NCI-H446 treated with DMSO at 0.1 percent for 48 hours (cell line): ENCODE results near the gene SLC4A9.
A peak's percentile ranks its signal among the peaks of the same experiment; 100 is the strongest.
"Not testable (repeated sequence)": the region's sequence is repeated elsewhere in the genome, so short reads cannot be mapped to it uniquely, and the experiment has no call there.

Experiments
- DNase-seq: peaks from one replicate; lab custom pipeline; 2025; lab: John Stamatoyannopoulos, UW

Gene SLC4A9

DNA sequence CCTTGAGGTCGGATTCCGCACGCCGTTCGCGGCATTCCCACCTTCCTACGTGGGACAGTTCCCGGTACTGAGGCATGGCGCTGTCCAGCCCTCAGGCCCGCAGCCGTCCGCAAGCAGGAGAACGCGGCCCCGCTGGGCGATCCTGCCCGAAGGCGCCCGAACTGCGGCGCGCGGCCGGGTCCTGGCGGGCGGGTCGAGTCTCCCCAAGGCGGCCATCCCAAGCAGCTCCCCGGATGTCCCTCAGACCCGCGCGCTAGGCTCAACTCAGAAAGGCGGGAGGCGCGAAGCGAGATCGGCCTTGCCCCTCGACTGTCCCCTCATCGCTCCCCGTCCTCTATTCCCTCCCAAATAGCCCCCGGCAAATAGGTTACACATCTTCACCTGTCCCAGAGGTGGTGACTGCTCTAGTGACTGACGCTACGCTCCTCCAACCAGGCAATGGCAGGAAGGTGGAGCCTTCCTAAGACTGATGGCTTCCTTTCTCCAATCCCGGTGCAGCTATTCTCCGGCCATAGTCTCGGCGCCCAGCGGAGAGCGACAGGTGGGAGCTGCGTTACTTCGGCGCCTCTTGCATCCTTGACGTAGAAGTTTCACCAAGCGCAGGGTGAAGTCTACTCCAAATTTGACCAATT, 40.9 kb downstream of the SLC4A9 start:
- peak; percentile 92 for DNase-seq

DNA sequence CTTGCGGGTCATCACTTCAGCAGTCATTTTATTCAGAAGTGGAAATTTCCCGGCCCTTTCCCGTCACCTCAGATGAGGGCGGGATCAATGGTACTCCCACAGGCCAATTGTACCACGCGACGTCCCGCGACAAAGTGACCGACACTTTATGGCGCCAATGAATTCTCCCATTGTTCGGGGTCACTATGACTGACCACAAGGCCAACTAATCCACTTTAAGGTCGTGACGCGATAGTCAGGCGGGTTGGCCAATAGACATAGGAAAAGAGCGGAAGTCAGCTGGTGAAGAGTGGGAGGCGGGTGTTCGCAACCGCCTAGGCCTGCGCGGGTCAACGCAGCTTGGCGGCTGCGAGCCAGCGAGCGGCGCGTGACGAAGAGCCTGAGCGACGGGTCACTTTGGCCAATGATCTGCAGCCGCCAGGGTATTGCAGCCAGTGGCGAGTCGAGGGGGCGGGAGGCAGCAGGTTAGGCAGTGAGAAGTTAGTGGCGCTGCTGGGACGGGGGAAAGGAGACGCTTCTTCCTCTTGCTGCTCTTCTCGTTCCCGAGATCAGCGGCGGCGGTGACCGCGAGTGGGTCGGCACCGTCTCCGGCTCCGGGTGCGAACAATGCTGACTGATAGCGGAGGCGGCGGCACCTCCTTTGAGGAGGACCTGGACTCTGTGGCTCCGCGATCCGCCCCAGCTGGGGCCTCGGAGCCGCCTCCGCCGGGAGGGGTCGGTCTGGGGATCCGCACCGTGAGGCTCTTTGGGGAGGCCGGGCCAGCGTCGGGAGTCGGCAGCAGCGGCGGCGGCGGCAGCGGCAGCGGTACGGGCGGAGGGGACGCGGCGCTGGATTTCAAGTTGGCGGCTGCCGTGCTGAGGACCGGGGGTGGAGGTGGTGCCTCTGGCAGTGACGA, 41.6 kb downstream of the SLC4A9 start, which contains the start of gene ANKHD1:
Gene ANKHD1, plus strand, starts transcription at position 472 of the 896 bp plus-strand sequence. Its CDS starts 135 bp downstream, at position 607.
- peak; percentile 99 for DNase-seq

DNA sequence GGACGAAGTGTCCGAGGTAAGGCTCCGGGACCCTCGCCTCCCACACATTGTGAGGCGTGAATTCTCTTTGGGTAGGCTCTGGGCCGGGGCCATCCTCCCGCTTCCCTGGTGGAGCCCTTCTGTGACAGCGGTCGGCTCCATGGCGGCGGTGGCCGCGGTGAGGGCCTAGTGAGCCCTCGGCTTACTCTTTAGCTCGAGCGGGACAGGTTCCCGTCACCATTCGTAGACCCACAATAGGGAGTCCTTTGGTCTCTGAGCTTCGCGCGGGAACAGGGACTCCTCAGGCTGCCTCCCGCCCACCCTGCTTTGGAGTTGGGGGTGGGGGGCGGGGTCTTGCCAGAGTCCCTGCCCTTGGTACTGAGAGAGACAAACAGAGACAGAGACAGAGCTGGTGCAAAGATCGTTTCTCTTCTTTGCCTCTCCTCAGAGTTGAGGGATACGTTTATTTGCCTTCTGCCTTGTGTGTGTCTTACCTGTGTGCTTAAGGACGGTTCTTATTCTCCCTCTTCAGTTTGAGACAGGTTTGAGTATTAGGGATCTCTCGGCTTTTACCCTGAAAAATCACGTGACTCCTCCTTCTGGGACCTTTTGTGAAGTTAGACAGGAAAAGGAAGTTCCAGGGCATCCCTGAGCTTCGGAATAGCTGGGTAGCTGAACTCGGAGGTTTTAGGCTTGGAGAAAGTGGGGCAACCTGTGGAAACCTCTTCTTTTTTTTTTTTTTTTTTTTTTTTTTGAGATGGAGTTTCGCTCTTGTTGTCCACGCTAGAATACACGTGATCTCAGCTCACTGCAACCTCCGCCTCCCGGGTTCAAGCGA, 42.5 kb downstream of the SLC4A9 start:
- DNase-seq, result no peak

DNA sequence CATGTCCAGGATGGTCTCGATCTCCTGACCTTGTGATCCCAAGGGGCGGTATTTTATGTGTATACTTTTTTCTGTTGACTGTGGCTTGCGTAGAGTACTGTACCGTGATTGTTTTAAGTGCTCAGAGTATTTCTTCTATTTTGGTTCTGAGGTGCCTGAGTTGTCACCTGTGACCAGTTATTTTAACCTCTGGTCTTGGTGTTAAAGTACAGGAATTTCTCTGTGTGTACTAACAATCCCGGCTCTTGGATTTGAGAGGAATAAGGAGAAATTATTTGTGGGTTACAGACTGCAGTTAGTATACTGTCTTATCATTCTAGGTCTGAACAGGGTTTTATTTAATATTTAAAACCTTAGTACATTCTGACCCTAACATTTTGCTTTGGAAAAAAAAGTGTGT, 43.6 kb downstream of the SLC4A9 start:
- DNase-seq, result no peak

GRCh38 chr5:140408750-140409241, 48.8 kb downstream of the SLC4A9 start:
- DNase-seq, result no peak

- DNase-seq, result no peak
Observed at GRCh38 chr5:140413230-140413629, 53.2 kb downstream of the SLC4A9 start.

GRCh38 chr5:140417235-140417634, 57.2 kb downstream of the SLC4A9 start:
- no peak for DNase-seq

DNA sequence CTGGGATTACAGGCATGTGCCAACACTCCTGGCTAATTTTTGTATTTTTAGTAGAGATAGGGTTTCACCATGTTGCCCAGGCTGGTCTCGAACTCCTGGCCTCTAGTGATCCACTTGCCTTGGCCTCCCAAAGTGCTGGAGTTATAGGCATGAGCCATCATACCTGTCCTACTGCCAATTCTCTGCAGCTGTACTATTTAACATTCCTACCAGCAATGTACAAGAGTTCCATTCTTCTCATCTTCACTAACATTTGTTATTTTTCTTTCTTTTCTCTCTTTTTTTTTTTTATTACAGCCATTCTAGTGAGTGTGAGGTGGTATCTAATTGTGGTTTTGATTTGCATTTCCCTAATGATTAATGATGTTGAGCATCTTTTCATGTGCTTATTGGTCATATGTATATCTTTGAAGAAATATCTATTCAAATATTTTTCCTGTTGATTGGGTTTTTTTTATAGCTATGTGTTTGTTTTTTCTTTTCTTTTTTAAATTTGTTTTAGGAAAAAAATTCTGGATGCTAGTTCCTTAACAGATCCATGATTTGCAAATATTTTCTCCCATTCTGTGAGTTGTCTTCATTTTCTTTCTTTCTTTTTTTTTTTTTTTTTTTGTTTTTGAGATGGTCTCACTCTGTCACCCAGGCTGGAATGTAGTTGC, 59.0 kb downstream of the SLC4A9 start:
- DNase-seq, result no peak

DNA sequence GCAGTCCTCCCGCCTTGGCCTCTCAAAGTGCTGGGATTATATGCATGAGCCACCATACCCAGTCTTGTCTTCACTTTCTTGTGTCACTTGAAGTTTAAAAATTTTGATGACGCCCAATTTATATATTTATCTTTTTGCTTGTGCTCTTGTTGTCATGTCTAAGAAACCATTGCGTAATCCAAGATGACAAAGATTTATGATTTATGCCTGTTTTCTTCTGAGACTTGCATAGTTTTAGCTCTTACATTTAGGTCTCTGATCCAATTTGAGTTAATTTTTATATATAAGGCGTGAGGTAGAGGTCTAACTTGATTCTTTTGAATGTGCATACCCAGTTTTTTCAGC, 60.2 kb downstream of the SLC4A9 start:
- DNase-seq, result no peak

GRCh38 chr5:140420665-140421361, 60.8 kb downstream of the SLC4A9 start:
- DNase-seq, result no peak

DNA sequence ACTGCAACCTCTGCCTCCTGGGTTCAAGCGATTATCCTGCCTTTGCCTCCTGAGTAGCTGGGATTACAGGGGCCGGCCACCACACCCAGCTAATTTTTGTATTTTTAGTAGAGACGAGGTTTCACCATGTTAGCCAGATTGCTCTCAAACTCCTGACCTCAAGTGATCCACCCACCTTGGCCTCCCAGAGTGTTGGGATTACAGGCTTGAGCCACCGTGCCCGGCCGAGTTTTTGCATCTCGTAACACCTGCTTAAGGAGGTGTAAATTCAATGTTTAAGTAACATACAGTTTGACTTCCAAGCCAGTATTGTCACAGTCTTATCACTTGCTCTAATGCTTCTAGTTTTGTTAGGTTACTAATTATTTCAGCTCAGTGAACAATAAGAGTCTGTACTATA, 61.4 kb downstream of the SLC4A9 start:
- not testable (repeated sequence) for DNase-seq

DNA sequence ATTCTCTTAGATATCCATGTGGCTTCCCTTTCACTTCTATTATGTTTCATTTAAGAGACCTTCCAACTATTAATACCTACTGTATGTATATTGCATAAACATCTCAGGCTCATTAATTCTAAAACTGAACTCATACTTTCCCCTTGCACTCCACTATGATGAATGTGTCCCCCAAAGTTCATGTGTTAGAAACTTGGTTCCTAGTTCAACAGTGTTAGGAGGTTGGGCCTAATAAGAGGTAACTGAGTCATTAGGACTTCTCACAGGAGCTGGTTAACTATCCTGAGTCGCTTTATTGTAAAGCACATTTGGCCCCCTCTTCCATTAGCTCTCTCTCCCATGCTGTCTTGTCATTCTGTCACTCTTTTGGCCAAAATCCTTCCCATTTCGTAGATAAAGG, 63.6 kb downstream of the SLC4A9 start:
- no peak for DNase-seq

GRCh38 chr5:140424135-140424534, 64.1 kb downstream of the SLC4A9 start:
- DNase-seq, result no peak
